ENCODE data around the gene UBE2J1.

DNA sequence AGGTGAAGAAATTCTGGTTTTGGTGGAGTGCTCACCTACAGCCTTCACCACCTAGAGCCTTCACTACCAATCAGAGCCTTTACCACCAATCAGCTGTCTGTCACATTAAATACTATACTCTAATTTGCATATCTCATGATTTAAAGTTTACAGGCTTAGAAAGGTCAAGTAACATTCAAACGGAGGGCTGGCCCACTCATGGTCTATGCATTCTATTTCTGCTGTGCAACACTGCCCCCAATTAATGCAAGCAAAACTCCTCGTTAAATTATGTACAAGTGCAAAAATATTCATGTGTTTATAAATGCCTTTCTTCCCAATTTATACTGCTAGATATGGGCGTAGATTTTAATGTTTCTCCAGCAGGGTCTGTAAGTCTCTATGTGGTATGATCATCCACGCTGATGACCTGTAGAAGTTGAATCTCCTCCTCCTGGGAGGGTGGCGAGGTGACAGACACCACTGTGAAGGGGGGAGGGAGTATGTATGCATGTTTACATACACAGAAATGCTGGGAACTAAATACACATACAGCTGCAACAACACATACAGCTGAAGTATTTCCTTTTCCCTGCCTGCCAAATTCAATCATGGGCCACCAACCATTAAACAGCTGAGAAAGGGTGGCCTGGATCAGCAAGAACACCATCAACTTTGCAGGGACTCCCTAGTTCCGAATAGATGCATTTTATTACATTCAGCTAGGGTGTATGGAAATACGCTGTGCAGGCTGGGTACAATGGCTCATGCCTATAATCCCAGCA is 46.4 kb upstream of the UBE2J1 start:
- TF ChIP-seq, protein P1, sequence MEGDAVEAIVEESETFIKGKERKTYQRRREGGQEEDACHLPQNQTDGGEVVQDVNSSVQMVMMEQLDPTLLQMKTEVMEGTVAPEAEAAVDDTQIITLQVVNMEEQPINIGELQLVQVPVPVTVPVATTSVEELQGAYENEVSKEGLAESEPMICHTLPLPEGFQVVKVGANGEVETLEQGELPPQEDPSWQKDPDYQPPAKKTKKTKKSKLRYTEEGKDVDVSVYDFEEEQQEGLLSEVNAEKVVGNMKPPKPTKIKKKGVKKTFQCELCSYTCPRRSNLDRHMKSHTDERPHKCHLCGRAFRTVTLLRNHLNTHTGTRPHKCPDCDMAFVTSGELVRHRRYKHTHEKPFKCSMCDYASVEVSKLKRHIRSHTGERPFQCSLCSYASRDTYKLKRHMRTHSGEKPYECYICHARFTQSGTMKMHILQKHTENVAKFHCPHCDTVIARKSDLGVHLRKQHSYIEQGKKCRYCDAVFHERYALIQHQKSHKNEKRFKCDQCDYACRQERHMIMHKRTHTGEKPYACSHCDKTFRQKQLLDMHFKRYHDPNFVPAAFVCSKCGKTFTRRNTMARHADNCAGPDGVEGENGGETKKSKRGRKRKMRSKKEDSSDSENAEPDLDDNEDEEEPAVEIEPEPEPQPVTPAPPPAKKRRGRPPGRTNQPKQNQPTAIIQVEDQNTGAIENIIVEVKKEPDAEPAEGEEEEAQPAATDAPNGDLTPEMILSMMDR (IDR thresholded peaks at IDR 0.05; ENCODE audit: low read depth, low read length, poor library complexity, severe bottlenecking) = no peak
- no peak for TF ChIP-seq EZH2phosphoT487 (IDR thresholded peaks at IDR 0.05; ENCODE audit: borderline replicate concordance, low read length)

All from DOHH2 (cell line).